HepG2 (cell line): ENCODE results near the gene SALL4. TPM values are rescaled to one million over a fixed set of nuclear protein-coding genes. Genes with fewer than 3 reads are reported as not detected.

Experiments
- CBX2 ChIP-seq, 2 experiments: fragments of 200-600 bp in 1 of 2; sonication (generic); formaldehyde crosslinking in 1 of 2; IDR thresholded peaks; 2 replicates each; pipeline versions ENCODE4 v1.7.0 to v1.8.1; 2018 to 2022; ENCODE audit warnings: low read depth in 2 of 2, low read length in 1 of 2, mild to moderate bottlenecking in 1 of 2, missing genetic modification reagents in 1 of 2
- CHCHD3 ChIP-seq: sonication (generic); formaldehyde crosslinking; IDR thresholded peaks from 2 replicates; pipeline ENCODE4 v1.8.0; 2022; ENCODE audit warnings: mild to moderate bottlenecking, missing genetic modification reagents, moderate library complexity
- HDAC6 ChIP-seq: fragments of 200-600 bp; sonication (generic); IDR thresholded peaks from 2 replicates; pipeline ENCODE4 v1.7.0; 2017; ENCODE audit warnings: mild to moderate bottlenecking, antibody characterized with exemption, low read length, low read depth
- KAT8 ChIP-seq: IDR thresholded peaks from 2 replicates; pipeline ENCODE4 v1.6.1; 2016; ENCODE audit warnings: missing genetic modification reagents, missing compliant biosample characterization
- MED1 ChIP-seq: sonication (generic); formaldehyde crosslinking; IDR thresholded peaks from 2 replicates; pipeline ENCODE4 v1.4.0; 2020; ENCODE audit warnings: missing genetic modification reagents
- PAX8 ChIP-seq: sonication (generic); formaldehyde crosslinking; IDR thresholded peaks from 2 replicates; pipeline ENCODE4 v1.8.0; 2022; ENCODE audit warnings: mild to moderate bottlenecking, missing genetic modification reagents, borderline replicate concordance
- RXRB ChIP-seq: IDR thresholded peaks from 2 replicates; pipeline ENCODE4 v1.6.1; 2016; ENCODE audit warnings: borderline replicate concordance, missing genetic modification reagents, missing compliant biosample characterization
- SALL1 ChIP-seq: sonication (generic); formaldehyde crosslinking; IDR thresholded peaks from 2 replicates; pipeline ENCODE4 v1.8.0; 2022; ENCODE audit warnings: mild to moderate bottlenecking, missing genetic modification reagents
- STAG1 ChIP-seq: sonication (generic); formaldehyde crosslinking; IDR thresholded peaks from 2 replicates; pipeline ENCODE4 v1.4.0; 2020; ENCODE audit warnings: missing genetic modification reagents
- TCF7L2 ChIP-seq: IDR thresholded peaks from 2 replicates; pipeline ENCODE4 v1.6.1; 2011; ENCODE audit warnings: mild to moderate bottlenecking, low read depth, low read length, moderate library complexity
- U2AF1 ChIP-seq: fragments of 200-400 bp; formaldehyde crosslinking; optimal IDR thresholded peaks from 2 replicates; pipeline ENCODE3; 2017; ENCODE audit warnings: mild to moderate bottlenecking, low read depth, low read length
- ZBTB8A ChIP-seq: sonication (generic); formaldehyde crosslinking; IDR thresholded peaks from 2 replicates; pipeline ENCODE4 v1.4.0; 2020; ENCODE audit warnings: mild to moderate bottlenecking, low read depth, missing genetic modification reagents, borderline replicate concordance
- ZFP82 ChIP-seq: sonication (generic); formaldehyde crosslinking; IDR thresholded peaks from 2 replicates; pipeline ENCODE4 v1.5.1; 2020; ENCODE audit warnings: mild to moderate bottlenecking, missing genetic modification reagents, borderline replicate concordance
- ZNF263 ChIP-seq: sonication (generic); formaldehyde crosslinking; IDR thresholded peaks from 2 replicates; pipeline ENCODE4 v1.4.0; 2020; ENCODE audit warnings: missing genetic modification reagents
- ZNF274 ChIP-seq: sonication (generic); formaldehyde crosslinking; IDR thresholded peaks from 2 replicates; pipeline ENCODE4 v1.5.1; 2020; ENCODE audit warnings: mild to moderate bottlenecking, missing genetic modification reagents
- ZNF510 ChIP-seq: sonication (generic); formaldehyde crosslinking; IDR thresholded peaks from 2 replicates; pipeline ENCODE4 v1.4.0; 2020; ENCODE audit warnings: low read depth, mild to moderate bottlenecking, missing genetic modification reagents
- ZNF580 ChIP-seq: IDR thresholded peaks from 2 replicates; pipeline ENCODE4 v1.6.1; 2016; ENCODE audit warnings: low read depth, borderline replicate concordance
- ZNF607 ChIP-seq: sonication (generic); formaldehyde crosslinking; IDR thresholded peaks from 2 replicates; pipeline ENCODE4 v1.5.1; 2020; ENCODE audit warnings: missing genetic modification reagents, mild to moderate bottlenecking, borderline replicate concordance
- ZNF710 ChIP-seq: sonication (generic); formaldehyde crosslinking; IDR thresholded peaks from 2 replicates; pipeline ENCODE4 v1.5.0; 2020; ENCODE audit warnings: mild to moderate bottlenecking, missing genetic modification reagents, borderline replicate concordance
- ZNF781 ChIP-seq: sonication (generic); formaldehyde crosslinking; IDR thresholded peaks from 2 replicates; pipeline ENCODE4 v1.5.1; 2020; ENCODE audit warnings: borderline replicate concordance, mild to moderate bottlenecking, missing genetic modification reagents; ENCODE audit errors: not compliant biosample characterization
- ZNF816 ChIP-seq: sonication (generic); formaldehyde crosslinking; IDR thresholded peaks from 2 replicates; pipeline ENCODE4 v1.8.0; 2022; ENCODE audit warnings: missing genetic modification reagents, mild to moderate bottlenecking, borderline replicate concordance
- polyA plus RNA-seq, 8 experiments: library from polyadenylated mRNA; depleted of rRNA in 3 of 8; stranded (reverse) in 7 of 8; unstranded in 1 of 8; fragments of >200 nt; fragmentation: Illumina TruSeq in 4 of 8; extraction: Trizol in 4 of 8; gene quantifications; 2 replicates each; pipeline versions ENCODE4 v1.2.1 to v1.2.3, GENCODE V29; 2011 to 2016; ENCODE audit warnings: low read depth in 4 of 8, missing spikeins in 1 of 8, mixed read lengths in 1 of 8; ENCODE audit not compliant: insufficient read depth in 1 of 8
- total RNA-seq, 5 experiments: library from RNA; depleted of rRNA; stranded (reverse); fragments of >200 nt; fragmentation: Illumina TruSeq; extraction: Trizol; gene quantifications; 2 replicates each; pipeline ENCODE4 v1.2.3, GENCODE V29; 2016; ENCODE audit warnings: low read depth in 1 of 5
- TF ChIP-seq, protein P1 (sequence below): IDR thresholded peaks from 2 replicates; pipeline ENCODE4 v1.6.1; 2012; ENCODE audit warnings: low read depth, low read length, improper control_type of control experiment
- TF ChIP-seq, protein P2 (sequence below): IDR thresholded peaks from 2 replicates; pipeline ENCODE4 v1.6.1; 2018; ENCODE audit warnings: missing genetic modification reagents, mild to moderate bottlenecking, missing compliant biosample characterization

SALL4 gene
- total and polyA plus RNA-seq, 2 of the 13 experiments (the other 11 are each of a cell fraction or from before 2014, with no cell fraction given): 0.33 to 1.8 TPM

DNA sequence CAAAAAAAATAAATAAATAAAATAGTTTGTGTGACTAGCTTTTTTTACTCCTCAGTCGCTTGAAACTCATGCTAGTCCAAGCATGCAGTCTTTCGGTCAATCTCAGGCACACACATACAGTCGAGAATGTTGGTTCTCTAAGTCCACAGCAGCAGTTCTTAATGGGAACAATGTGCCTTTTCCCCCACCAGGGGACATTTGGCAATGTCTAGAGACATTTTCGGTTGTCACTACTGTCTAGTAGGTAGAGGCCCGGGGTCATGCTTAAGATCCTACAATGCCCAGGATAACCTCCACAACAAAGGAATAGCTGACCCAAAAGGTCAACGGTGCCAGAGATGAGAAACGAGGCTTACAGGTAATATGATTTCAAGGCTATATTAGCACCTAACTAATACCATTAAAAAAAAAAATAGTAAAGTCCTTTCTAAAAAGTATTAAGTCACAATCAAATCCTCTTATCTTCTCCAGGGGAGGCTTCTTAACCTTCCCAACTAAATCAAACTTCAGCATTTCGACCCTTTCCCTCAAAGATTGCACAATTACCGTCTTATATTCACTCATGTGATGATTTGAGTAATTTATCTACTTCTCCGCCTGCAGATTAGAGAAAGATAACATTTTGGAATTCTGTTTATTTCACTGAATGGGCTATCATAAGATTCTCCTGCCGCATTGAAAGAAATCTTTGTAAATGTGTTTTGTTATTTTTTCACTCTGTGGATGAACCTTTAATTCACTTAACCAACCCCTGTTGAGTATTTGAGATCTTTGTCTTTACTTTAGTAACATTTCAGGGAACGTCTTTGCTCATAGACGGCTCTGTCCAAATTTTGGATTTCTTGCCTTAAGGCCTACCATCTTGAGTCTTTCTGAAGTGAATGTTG, 8.1 kb upstream of the SALL4 start (continued):
- TF ChIP-seq, protein P1, sequence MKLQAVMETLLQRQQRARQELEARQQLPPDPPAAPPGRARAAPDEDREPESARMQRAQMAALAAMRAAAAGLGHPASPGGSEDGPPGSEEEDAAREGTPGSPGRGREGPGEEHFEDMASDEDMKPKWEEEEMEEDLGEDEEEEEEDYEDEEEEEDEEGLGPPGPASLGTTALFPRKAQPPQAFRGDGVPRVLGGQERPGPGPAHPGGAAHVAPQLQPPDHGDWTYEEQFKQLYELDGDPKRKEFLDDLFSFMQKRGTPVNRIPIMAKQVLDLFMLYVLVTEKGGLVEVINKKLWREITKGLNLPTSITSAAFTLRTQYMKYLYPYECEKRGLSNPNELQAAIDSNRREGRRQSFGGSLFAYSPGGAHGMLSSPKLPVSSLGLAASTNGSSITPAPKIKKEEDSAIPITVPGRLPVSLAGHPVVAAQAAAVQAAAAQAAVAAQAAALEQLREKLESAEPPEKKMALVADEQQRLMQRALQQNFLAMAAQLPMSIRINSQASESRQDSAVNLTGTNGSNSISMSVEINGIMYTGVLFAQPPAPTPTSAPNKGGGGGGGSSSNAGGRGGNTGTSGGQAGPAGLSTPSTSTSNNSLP: 0 out of 2 replicates have a peak, but pooled peaks have one; percentile 29
- no peak for TF ChIP-seq HDAC6
- TF ChIP-seq RXRB (CRISPR knock-in tag): no peak
- no peak for TF ChIP-seq KAT8 (CRISPR knock-in tag)
- no peak for TF ChIP-seq PAX8 (CRISPR knock-in tag)
- TF ChIP-seq CBX2 (IDR thresholded peaks at IDR 0.05; ENCODE audit: low read depth, low read length): no peak
- no peak for TF ChIP-seq CBX2 (CRISPR knock-in tag; IDR thresholded peaks at IDR 0.05; ENCODE audit: low read depth)
- peak; percentile 48; the same call in 1 of the 2 replicates for TF ChIP-seq ZNF816
- 0 out of 2 replicates have a peak, but pooled peaks have one; percentile 12 for TF ChIP-seq SALL1 (CRISPR knock-in tag)
- peak; percentile 46; the same call in 1 of the 2 replicates for TF ChIP-seq ZFP82 (CRISPR knock-in tag)
- TF ChIP-seq ZNF274 (CRISPR knock-in tag): no peak; the same call in 1 of the 2 replicates
- peak; percentile 30; the same call in 1 of the 2 replicates for TF ChIP-seq ZNF510
- TF ChIP-seq ZNF607: no peak
- TF ChIP-seq ZNF781 (CRISPR knock-in tag): no peak
- TF ChIP-seq ZNF580 (CRISPR knock-in tag): 0 out of 2 replicates have a peak, but pooled peaks have one; percentile 45
- TF ChIP-seq MED1: 0 out of 2 replicates have a peak, but pooled peaks have one; percentile 9
- no peak for TF ChIP-seq CHCHD3 (CRISPR knock-in tag)
- 0 out of 2 replicates have a peak, but pooled peaks have one; percentile 7 for TF ChIP-seq STAG1
- TF ChIP-seq TCF7L2: 0 out of 2 replicates have a peak, but pooled peaks have one; percentile 18
- no peak for TF ChIP-seq ZNF710 (CRISPR knock-in tag)
- no peak for TF ChIP-seq U2AF1
- TF ChIP-seq, protein P2, sequence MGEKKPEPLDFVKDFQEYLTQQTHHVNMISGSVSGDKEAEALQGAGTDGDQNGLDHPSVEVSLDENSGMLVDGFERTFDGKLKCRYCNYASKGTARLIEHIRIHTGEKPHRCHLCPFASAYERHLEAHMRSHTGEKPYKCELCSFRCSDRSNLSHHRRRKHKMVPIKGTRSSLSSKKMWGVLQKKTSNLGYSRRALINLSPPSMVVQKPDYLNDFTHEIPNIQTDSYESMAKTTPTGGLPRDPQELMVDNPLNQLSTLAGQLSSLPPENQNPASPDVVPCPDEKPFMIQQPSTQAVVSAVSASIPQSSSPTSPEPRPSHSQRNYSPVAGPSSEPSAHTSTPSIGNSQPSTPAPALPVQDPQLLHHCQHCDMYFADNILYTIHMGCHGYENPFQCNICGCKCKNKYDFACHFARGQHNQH (CRISPR knock-in tag): peak; percentile 22; the same call in 1 of the 2 replicates
- no peak for TF ChIP-seq ZNF263
- no peak for TF ChIP-seq ZBTB8A (CRISPR knock-in tag)
